Stimulated activated naive B cell treated with anti-CD40 and anti-IgM and Interleukin-4, amounts not matched to agents 10 μg/mL and 1 μg/mL and 100 μg/mL, for 72 hours (primary cell): ENCODE results near the gene KRI1.
A peak's percentile ranks its signal among the peaks of the same experiment; 100 is the strongest.
"Not testable (repeated sequence)": the region's sequence is repeated elsewhere in the genome, so short reads cannot be mapped to it uniquely, and the experiment has no call there.

Experiments used
- ATAC-seq, 2 donors: fragments of 150-1000 bp; cut with Tn5 transposase; replicated peaks; 2 replicates each; pipeline ENCODE4 v1.10.0; 2021; ENCODE audit warnings: moderate library complexity in 1 of 2
- DNase-seq: peaks from one replicate; pipeline ENCODE4 v3.0.0; 2021
- H3K27ac Mint-ChIP-seq: one replicate; pipeline ENCODE4 v1.8.0; 2022; ENCODE audit warnings: mild to moderate bottlenecking, mixed read lengths
- H3K27me3 Mint-ChIP-seq, 2 donors: one replicate each; pipeline ENCODE4 v1.8.0; 2022; ENCODE audit warnings: mixed read lengths in 2 of 2
- H3K36me3 Mint-ChIP-seq, 2 donors: one replicate each; pipeline ENCODE4 v1.8.0; 2022; ENCODE audit warnings: mixed read lengths in 2 of 2, mild to moderate bottlenecking in 1 of 2
- H3K4me1 Mint-ChIP-seq, 2 donors: one replicate each; pipeline ENCODE4 v1.8.0; 2022; ENCODE audit warnings: mixed read lengths in 2 of 2, mild to moderate bottlenecking in 1 of 2
- H3K4me3 Mint-ChIP-seq, 2 donors: one replicate each; pipeline ENCODE4 v1.8.0; 2022; ENCODE audit warnings: mild to moderate bottlenecking in 2 of 2, mixed read lengths in 2 of 2, moderate library complexity in 1 of 2
- H3K9me3 Mint-ChIP-seq, 2 donors: one replicate each; pipeline ENCODE4 v1.8.0; 2022; ENCODE audit warnings: mixed read lengths in 2 of 2, mild to moderate bottlenecking in 1 of 2

KRI1 gene

GRCh38 chr19:10587022-10587838, 21.4 kb upstream of the KRI1 start, which contains the start of gene AP1M2:
TSS of gene AP1M2 (minus strand) at chr19:10587312. CDS start at chr19:10587231, 81 bp downstream.
- H3K4me3 Mint-ChIP-seq: no peak within 1 kb of the TSS

GRCh38 chr19:10586396-10586795, 20.6 kb upstream of the KRI1 start:
- DNase-seq (no peak), ATAC-seq (no peak)
- Mint-ChIP-seq H3K4me1 (peaks cover 9 to 17% of the 10 kb centered on the region in 2 donors), H3K27me3 (peaks cover 7 to 9% of the 10 kb centered on the region in 2 donors), H3K27ac (no peak overlapping the region), H3K36me3 (no peaks in the 10 kb centered on the region), H3K4me3 (no peak overlapping the region), H3K9me3 (no peaks in the 10 kb centered on the region)

More at GRCh38 chr19:10587022-10587838, 21.4 kb upstream of the KRI1 start, which contains the start of gene AP1M2:
- H3K36me3 Mint-ChIP-seq: no peaks in the 10 kb centered on the region
- H3K27me3 Mint-ChIP-seq: peaks cover 7 to 9% of the 10 kb centered on the region in 2 donors
- H3K4me1 Mint-ChIP-seq: peaks cover 9 to 14% of the 10 kb centered on the region in 2 donors
- ATAC-seq: no peak
- DNase-seq: no peak
- no peak within 1 kb of the TSS for H3K27ac Mint-ChIP-seq
- H3K9me3 Mint-ChIP-seq: no peaks in the 10 kb centered on the region

GRCh38 chr19:10583036-10583776, 17.4 kb upstream of the KRI1 start:
- H3K27me3 Mint-ChIP-seq: peaks cover 7 to 9% of the 10 kb centered on the region in 2 donors
- no peaks in the 10 kb centered on the region for H3K9me3 Mint-ChIP-seq
- no peaks in the 10 kb centered on the region for H3K36me3 Mint-ChIP-seq
- DNase-seq (no peak), ATAC-seq (no peak)
- no peak overlapping the region for H3K27ac Mint-ChIP-seq
- no peak overlapping the region for H3K4me3 Mint-ChIP-seq
- H3K4me1 Mint-ChIP-seq: peaks cover 14 to 24% of the 10 kb centered on the region in 2 donors

- Mint-ChIP-seq H3K27me3 (no peaks in the 10 kb centered on the region), H3K4me3 (no peak overlapping the region), H3K27ac (no peak overlapping the region), H3K36me3 (no peaks in the 10 kb centered on the region), H3K9me3 (no peaks in the 10 kb centered on the region), H3K4me1 (peaks cover 8 to 16% of the 10 kb centered on the region in 2 donors)
- ATAC-seq (no peak), DNase-seq (no peak)
Observed at GRCh38 chr19:10582091-10582490, 16.3 kb upstream of the KRI1 start.

- H3K27ac Mint-ChIP-seq: peak overlapping the region; percentile 31
- H3K9me3 Mint-ChIP-seq: no peaks in the 10 kb centered on the region
- H3K4me1 Mint-ChIP-seq: peaks cover 8 to 16% of the 10 kb centered on the region in 2 donors
- peak; percentile 82 for DNase-seq
- H3K4me3 Mint-ChIP-seq: peak overlapping the region; percentile 17 to 41
- no peaks in the 10 kb centered on the region for H3K36me3 Mint-ChIP-seq
- ATAC-seq: peak; percentile 94 to 96
- H3K27me3 Mint-ChIP-seq: no peaks in the 10 kb centered on the region
Observed at GRCh38 chr19:10580979-10581631, 15.3 kb upstream of the KRI1 start.

GRCh38 chr19:10577951-10578350, 12.1 kb upstream of the KRI1 start:
- H3K27me3 Mint-ChIP-seq: no peaks in the 10 kb centered on the region
- H3K27ac Mint-ChIP-seq: no peak overlapping the region
- H3K4me1 Mint-ChIP-seq: peaks cover 6 to 10% of the 10 kb centered on the region in 2 donors
- H3K36me3 Mint-ChIP-seq: no peaks in the 10 kb centered on the region
- no peaks in the 10 kb centered on the region for H3K9me3 Mint-ChIP-seq
- ATAC-seq (no peak), DNase-seq (no peak)
- H3K4me3 Mint-ChIP-seq: no peak overlapping the region

- peaks cover 5 to 9% of the 10 kb centered on the region in 2 donors for H3K4me1 Mint-ChIP-seq
- no peak for ATAC-seq
- H3K27me3 Mint-ChIP-seq: no peaks in the 10 kb centered on the region
- DNase-seq: no peak
- H3K27ac Mint-ChIP-seq: no peak overlapping the region
- H3K9me3 Mint-ChIP-seq: no peaks in the 10 kb centered on the region
- H3K4me3 Mint-ChIP-seq: no peak overlapping the region
- H3K36me3 Mint-ChIP-seq: no peaks in the 10 kb centered on the region
Observed at GRCh38 chr19:10575011-10575716, 9.4 kb upstream of the KRI1 start.

GRCh38 chr19:10574462-10574861, 8.7 kb upstream of the KRI1 start:
- no peaks in the 10 kb centered on the region for H3K9me3 Mint-ChIP-seq
- no peaks in the 10 kb centered on the region for H3K27me3 Mint-ChIP-seq
- H3K27ac Mint-ChIP-seq: no peak overlapping the region
- DNase-seq (no peak), ATAC-seq (no peak)
- H3K4me3 Mint-ChIP-seq: no peak overlapping the region
- no peaks in the 10 kb centered on the region for H3K36me3 Mint-ChIP-seq
- H3K4me1 Mint-ChIP-seq: peaks cover 6 to 12% of the 10 kb centered on the region in 2 donors

GRCh38 chr19:10573793-10574192, 8.0 kb upstream of the KRI1 start:
- H3K36me3 Mint-ChIP-seq, H3K27me3 Mint-ChIP-seq, DNase-seq, H3K9me3 Mint-ChIP-seq, ATAC-seq, H3K27ac Mint-ChIP-seq, H3K4me3 Mint-ChIP-seq: not testable (repeated sequence)
- peaks cover 11 to 19% of the 10 kb centered on the region in 2 donors for H3K4me1 Mint-ChIP-seq

GRCh38 chr19:10568826-10569651, 3.2 kb upstream of the KRI1 start, which contains the start of gene CDKN2D:
TSS of gene CDKN2D (minus strand) at chr19:10568979. CDS start at chr19:10568653, 326 bp downstream.
- ATAC-seq: peak; percentile 77 to 79
- peaks cover 43 to 59% of the 10 kb centered on the region in 2 donors for H3K4me1 Mint-ChIP-seq
- H3K9me3 Mint-ChIP-seq: no peaks in the 10 kb centered on the region
- H3K4me3 Mint-ChIP-seq: peak within 1 kb of the TSS; percentile 88 to 92
- H3K36me3 Mint-ChIP-seq: peaks cover 6 to 15% of the 10 kb centered on the region in 2 donors
- no peaks in the 10 kb centered on the region for H3K27me3 Mint-ChIP-seq
- H3K27ac Mint-ChIP-seq: peak within 1 kb of the TSS; percentile 97
- DNase-seq: peak; percentile 100

- peaks cover 43 to 59% of the 10 kb centered on the region in 2 donors for H3K4me1 Mint-ChIP-seq
- H3K27me3 Mint-ChIP-seq: no peaks in the 10 kb centered on the region
- H3K9me3 Mint-ChIP-seq: no peaks in the 10 kb centered on the region
- ATAC-seq (peak; percentile 4 to 18), DNase-seq (no peak)
- peak overlapping the region; percentile 88 to 92 for H3K4me3 Mint-ChIP-seq
- peak overlapping the region; percentile 76 for H3K27ac Mint-ChIP-seq
- H3K36me3 Mint-ChIP-seq: peaks cover 6 to 15% of the 10 kb centered on the region in 2 donors
Observed at GRCh38 chr19:10568062-10568825, 2.4 kb upstream of the KRI1 start.

- peaks cover 6 to 17% of the 10 kb centered on the region in 2 donors for H3K36me3 Mint-ChIP-seq
- peak overlapping the region; percentile 88 to 92 for H3K4me3 Mint-ChIP-seq
- peaks cover 43 to 59% of the 10 kb centered on the region in 2 donors for H3K4me1 Mint-ChIP-seq
- H3K9me3 Mint-ChIP-seq: no peaks in the 10 kb centered on the region
- no peaks in the 10 kb centered on the region for H3K27me3 Mint-ChIP-seq
- peak overlapping the region; percentile 98 for H3K27ac Mint-ChIP-seq
- DNase-seq: no peak
- no peak for ATAC-seq
Observed at GRCh38 chr19:10567656-10568055, 1.8 kb upstream of the KRI1 start.
